HepG2 (cell line): Measurements from ENCODE around the gene UCK2. TPM values are rescaled to one million over a fixed set of nuclear protein-coding genes. Genes with fewer than 3 reads are reported as not detected.

ENCODE experiments used
- ATF5 ChIP-seq: sonication (generic); formaldehyde crosslinking; IDR thresholded peaks from 2 replicates; pipeline ENCODE4 v1.4.0; 2020; ENCODE audit warnings: mild to moderate bottlenecking, low read depth, missing genetic modification reagents
- BCLAF1 ChIP-seq: fragments of 450-650 bp; IDR thresholded peaks from 2 replicates; pipeline ENCODE4 v1.6.1; 2017; ENCODE audit warnings: mild to moderate bottlenecking
- CHD4 ChIP-seq: fragments of 200-600 bp; sonication (generic); IDR thresholded peaks from 2 replicates; pipeline ENCODE4 v1.7.0; 2017; ENCODE audit warnings: mild to moderate bottlenecking, low read length, borderline replicate concordance
- HNRNPUL1 ChIP-seq: fragments of 200-400 bp; formaldehyde crosslinking; IDR thresholded peaks from 2 replicates; pipeline ENCODE4 v1.6.1; 2017; ENCODE audit warnings: low read depth, mild to moderate bottlenecking, low read length, moderate library complexity
- KDM5A ChIP-seq: fragments of 200-600 bp; sonication (generic); IDR thresholded peaks from 2 replicates; pipeline ENCODE4 v1.7.0; 2018; ENCODE audit warnings: antibody characterized with exemption, mild to moderate bottlenecking, low read length, borderline replicate concordance
- KLF13 ChIP-seq: sonication (generic); formaldehyde crosslinking; IDR thresholded peaks from 2 replicates; pipeline ENCODE4 v1.4.0; 2020; ENCODE audit warnings: mild to moderate bottlenecking, missing genetic modification reagents
- LRRFIP1 ChIP-seq: sonication (generic); formaldehyde crosslinking; conservative IDR thresholded peaks from 2 replicates; pipeline ENCODE4 v1.4.0; 2020; ENCODE audit warnings: missing genetic modification reagents
- MTA1 ChIP-seq: sonication (generic); formaldehyde crosslinking; IDR thresholded peaks from 2 replicates; pipeline ENCODE4 v1.4.0; 2020; ENCODE audit warnings: missing genetic modification reagents, mild to moderate bottlenecking, borderline replicate concordance
- NKX3-1 ChIP-seq: sonication (generic); formaldehyde crosslinking; IDR thresholded peaks from 2 replicates; pipeline ENCODE4 v1.5.0; 2020; ENCODE audit warnings: missing genetic modification reagents
- NPAS2 ChIP-seq: sonication (generic); formaldehyde crosslinking; IDR thresholded peaks from 2 replicates; pipeline ENCODE4 v1.8.0; 2022; ENCODE audit warnings: mild to moderate bottlenecking, missing genetic modification reagents, borderline replicate concordance
- NR1H2 ChIP-seq: sonication (generic); formaldehyde crosslinking; IDR thresholded peaks from 2 replicates; pipeline ENCODE4 v1.8.1; 2022; ENCODE audit warnings: low read depth, missing genetic modification reagents, borderline replicate concordance
- PHF8 ChIP-seq: sonication (generic); formaldehyde crosslinking; IDR thresholded peaks from 2 replicates; pipeline ENCODE4 v1.5.0; 2020; ENCODE audit warnings: missing genetic modification reagents
- SKI ChIP-seq: fragments of 450-650 bp; IDR thresholded peaks from one replicate; pipeline ENCODE4 v1.6.1; 2018; ENCODE audit warnings: mild to moderate bottlenecking; ENCODE audit not compliant: partially characterized antibody
- SUZ12 ChIP-seq: fragments of 150-350 bp; IDR thresholded peaks from 2 replicates; pipeline ENCODE4 v1.6.1; 2014; ENCODE audit warnings: low read depth, low read length
- ZNF101 ChIP-seq: sonication (generic); formaldehyde crosslinking; IDR thresholded peaks from 2 replicates; pipeline ENCODE4 v1.4.0; 2020; ENCODE audit warnings: mild to moderate bottlenecking, low read depth, missing genetic modification reagents, borderline replicate concordance
- ZNF207 ChIP-seq: fragments of 450-650 bp; IDR thresholded peaks from 2 replicates; pipeline ENCODE4 v1.6.1; 2016; ENCODE audit warnings: antibody characterized with exemption, borderline replicate concordance
- ZNF33B ChIP-seq: sonication (generic); formaldehyde crosslinking; IDR thresholded peaks from 2 replicates; pipeline ENCODE4 v1.5.1; 2020; ENCODE audit warnings: mild to moderate bottlenecking, missing genetic modification reagents
- ZNF616 ChIP-seq: sonication (generic); formaldehyde crosslinking; IDR thresholded peaks from 2 replicates; pipeline ENCODE4 v1.5.0; 2020; ENCODE audit warnings: low read depth, mild to moderate bottlenecking, missing genetic modification reagents
- ZNF740 ChIP-seq: sonication (generic); formaldehyde crosslinking; IDR thresholded peaks from 2 replicates; pipeline ENCODE4 v1.4.0; 2020; ENCODE audit warnings: missing genetic modification reagents
- polyA plus RNA-seq, 8 experiments: library from polyadenylated mRNA; depleted of rRNA in 3 of 8; stranded (reverse) in 7 of 8; unstranded in 1 of 8; fragments of >200 nt; fragmentation: Illumina TruSeq in 4 of 8; extraction: Trizol in 4 of 8; gene quantifications; 2 replicates each; pipeline versions ENCODE4 v1.2.1 to v1.2.3, GENCODE V29; 2011 to 2016; ENCODE audit warnings: low read depth in 4 of 8, missing spikeins in 1 of 8, mixed read lengths in 1 of 8; ENCODE audit not compliant: insufficient read depth in 1 of 8
- total RNA-seq, 5 experiments: library from RNA; depleted of rRNA; stranded (reverse); fragments of >200 nt; fragmentation: Illumina TruSeq; extraction: Trizol; gene quantifications; 2 replicates each; pipeline ENCODE4 v1.2.3, GENCODE V29; 2016; ENCODE audit warnings: low read depth in 1 of 5
- TF ChIP-seq, protein P1 (sequence below): sonication (generic); formaldehyde crosslinking; IDR thresholded peaks from 2 replicates; pipeline ENCODE4 v1.5.1; 2020; ENCODE audit warnings: mild to moderate bottlenecking, missing genetic modification reagents, moderate library complexity

Gene UCK2
- total and polyA plus RNA-seq, 2 of the 13 experiments (the other 11 are each of a cell fraction or from before 2014, with no cell fraction given): 64.3 to 78.0 TPM

DNA sequence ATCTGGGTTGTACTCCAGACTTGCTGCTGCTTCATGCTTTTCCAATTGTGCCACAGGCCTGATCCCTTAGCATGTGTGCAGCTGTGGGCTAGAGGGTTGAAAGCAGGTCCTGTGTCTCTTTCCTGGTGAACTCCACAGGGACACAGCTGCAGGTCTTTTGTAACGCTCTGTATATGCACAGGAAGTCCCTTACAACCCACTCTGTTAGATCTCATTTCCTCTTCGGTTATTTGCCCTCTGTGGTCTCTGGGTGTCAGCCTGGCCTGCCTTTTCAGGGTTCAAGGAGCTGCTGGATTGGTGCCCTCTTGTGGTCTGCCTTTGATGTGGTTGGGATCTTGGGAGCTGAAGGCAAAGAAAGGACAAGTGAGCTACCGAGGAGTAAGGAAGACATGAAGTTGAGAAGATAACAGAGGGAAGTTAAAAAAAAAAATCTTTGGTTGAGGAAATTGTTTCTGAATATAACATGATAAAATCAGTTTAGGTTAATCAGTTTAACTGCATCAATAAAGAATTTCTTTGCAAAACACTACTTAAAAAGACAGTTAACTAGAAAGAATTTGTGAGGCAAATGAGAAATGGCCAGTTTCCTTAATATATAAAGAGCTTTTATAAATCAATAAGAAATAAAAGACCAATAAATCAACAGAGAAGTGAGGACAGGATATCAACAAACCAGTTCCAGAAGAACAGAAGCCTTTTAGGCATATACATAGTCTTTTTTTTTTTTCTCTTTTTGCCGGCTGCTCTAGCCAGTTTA, 44.1 kb downstream of the UCK2 start (continued):
- TF ChIP-seq PHF8 (no peak), SKI (no peak), ZNF616 (CRISPR knock-in tag) (no peak), MTA1 (CRISPR knock-in tag) (no peak), SUZ12 (no peak), KDM5A (no peak), BCLAF1 (no peak), ZNF740 (CRISPR knock-in tag) (no peak), CHD4 (no peak), LRRFIP1 (CRISPR knock-in tag) (no peak), KLF13 (CRISPR knock-in tag) (no peak), ZNF207 (no peak), ZNF101 (CRISPR knock-in tag) (no peak), NR1H2 (CRISPR knock-in tag) (no peak), NKX3-1 (CRISPR knock-in tag) (no peak), NPAS2 (CRISPR knock-in tag) (no peak), ZNF33B (CRISPR knock-in tag) (no peak), HNRNPUL1 (no peak), ATF5 (CRISPR knock-in tag) (no peak)
- TF ChIP-seq, protein P1, sequence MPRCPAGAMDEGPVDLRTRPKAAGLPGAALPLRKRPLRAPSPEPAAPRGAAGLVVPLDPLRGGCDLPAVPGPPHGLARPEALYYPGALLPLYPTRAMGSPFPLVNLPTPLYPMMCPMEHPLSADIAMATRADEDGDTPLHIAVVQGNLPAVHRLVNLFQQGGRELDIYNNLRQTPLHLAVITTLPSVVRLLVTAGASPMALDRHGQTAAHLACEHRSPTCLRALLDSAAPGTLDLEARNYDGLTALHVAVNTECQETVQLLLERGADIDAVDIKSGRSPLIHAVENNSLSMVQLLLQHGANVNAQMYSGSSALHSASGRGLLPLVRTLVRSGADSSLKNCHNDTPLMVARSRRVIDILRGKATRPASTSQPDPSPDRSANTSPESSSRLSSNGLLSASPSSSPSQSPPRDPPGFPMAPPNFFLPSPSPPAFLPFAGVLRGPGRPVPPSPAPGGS: 0 out of 2 replicates have a peak, but pooled peaks have one; percentile 43
